ENCODE measurements around the gene C17orf58.

C17orf58 gene

DNA sequence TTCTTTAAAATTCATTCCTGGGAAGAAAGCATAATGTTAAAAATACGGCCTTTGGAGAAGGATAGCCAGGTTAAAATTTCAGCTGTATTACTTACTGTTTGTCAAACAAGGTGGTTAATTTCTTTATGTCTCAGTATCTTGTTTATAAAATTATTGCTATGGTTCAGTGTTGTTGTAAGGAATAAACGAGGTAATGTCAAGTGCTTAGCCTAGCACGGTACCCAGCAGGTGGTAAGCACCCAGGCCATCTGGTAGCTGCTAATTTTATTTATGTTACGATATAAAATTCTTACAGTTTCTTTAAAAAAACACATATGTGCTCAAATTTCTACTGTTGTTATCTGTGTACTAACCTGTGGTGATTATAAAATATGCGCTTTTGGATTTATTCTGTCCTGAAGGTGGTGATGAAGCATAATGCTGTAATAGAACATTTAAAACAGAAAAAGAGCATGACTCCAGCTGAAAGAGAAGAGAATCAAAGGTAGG lies 48.9 kb downstream of the C17orf58 start:
- no peak for DNase-seq

DNA sequence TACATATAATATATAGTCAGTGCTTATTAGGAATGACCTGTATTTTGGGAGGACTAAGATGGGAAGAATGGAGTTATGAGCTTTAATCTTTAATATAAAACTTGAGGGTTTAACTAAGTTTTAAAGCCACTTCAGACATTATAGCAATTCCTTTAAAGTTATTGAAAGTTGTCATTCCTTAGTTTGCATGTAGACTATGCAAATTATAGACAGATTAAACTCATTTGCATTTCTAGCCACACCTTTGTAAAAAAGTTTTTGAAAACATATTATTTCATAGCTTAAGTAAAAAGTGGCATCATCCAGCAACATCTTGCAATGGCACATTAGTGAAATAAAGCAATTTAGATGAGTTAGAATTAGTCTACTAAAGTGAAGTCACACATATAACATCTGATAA lies 49.8 kb downstream of the C17orf58 start:
- DNase-seq: no peak

DNA sequence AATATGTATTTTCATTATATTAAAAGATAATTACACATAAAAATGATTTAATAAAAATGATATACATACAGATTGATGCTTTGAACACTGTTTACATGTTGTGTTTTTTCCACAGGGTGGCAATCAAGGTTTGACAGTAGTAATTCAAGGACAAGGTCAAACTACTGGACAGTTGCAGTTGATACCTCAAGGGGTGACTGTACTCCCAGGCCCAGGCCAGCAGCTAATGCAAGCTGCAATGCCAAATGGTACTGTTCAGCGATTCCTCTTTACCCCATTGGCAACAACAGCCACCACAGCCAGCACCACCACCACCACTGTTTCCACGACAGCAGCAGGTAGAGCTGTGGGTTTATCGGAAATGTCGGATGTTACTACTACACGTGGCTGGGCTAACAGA lies 52.2 kb downstream of the C17orf58 start:
- no peak for DNase-seq

DNA sequence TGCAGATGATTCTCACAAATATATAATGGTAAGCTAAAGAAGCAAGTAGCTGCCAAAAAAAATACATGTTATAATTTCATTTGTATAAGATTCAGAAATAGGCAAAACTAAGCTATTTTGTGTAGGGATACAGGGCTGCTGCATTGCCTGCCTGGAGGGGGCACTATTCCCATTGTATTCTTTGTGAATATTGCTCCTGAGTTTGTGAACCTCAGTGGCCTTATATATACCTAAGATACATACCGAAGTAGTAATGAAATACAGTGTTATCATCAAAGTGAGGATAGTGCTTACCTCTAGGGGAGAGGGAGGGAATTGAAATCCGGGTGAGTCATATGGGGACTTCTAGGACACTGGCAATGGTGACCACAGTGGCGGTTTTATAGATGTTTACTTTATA lies 53.5 kb downstream of the C17orf58 start:
- DNase-seq: no peak

All from stimulated activated CD4-positive, alpha-beta T cell treated with anti-CD3 and anti-CD28 coated beads, Interleukin-4, amount 100 ng/mL, for 24 hours (primary cell).